HG03432 (cell line): ENCODE measurements around the gene MFSD6.

ENCODE experiments used
- ATAC-seq: cut with Tn5 transposase; IDR thresholded peaks from one replicate; pipeline ENCODE4 v1.9.1; 2021; ENCODE audit warnings: mild to moderate bottlenecking, moderate library complexity; ENCODE audit not compliant: unreplicated experiment

Gene MFSD6

GRCh38 chr2:190527214-190527613 is 119.1 kb downstream of the MFSD6 start:
- no peak for ATAC-seq

GRCh38 chr2:190527918-190528317 is 119.8 kb downstream of the MFSD6 start:
- no peak for ATAC-seq

GRCh38 chr2:190528521-190529001 is 120.4 kb downstream of the MFSD6 start:
- ATAC-seq = no peak

- ATAC-seq = no peak
Measured at GRCh38 chr2:190529486-190530247, 121.5 kb downstream of the MFSD6 start.

- no peak for ATAC-seq
Measured at GRCh38 chr2:190530248-190530900, 122.2 kb downstream of the MFSD6 start.

GRCh38 chr2:190532581-190532980 is 124.4 kb downstream of the MFSD6 start:
- no peak for ATAC-seq

GRCh38 chr2:190533175-190533967 is 125.2 kb downstream of the MFSD6 start:
- ATAC-seq = no peak

- peak; percentile 19 for ATAC-seq
Measured at GRCh38 chr2:190533968-190534309, 125.8 kb downstream of the MFSD6 start.

GRCh38 chr2:190534310-190535120 is 126.4 kb downstream of the MFSD6 start, which contains the start of gene NEMP2:
NEMP2 (minus strand) TSS chr2:190534722; CDS start chr2:190534655, 67 bp downstream.
- ATAC-seq = peak; percentile 78

- no peak for ATAC-seq
Measured at GRCh38 chr2:190535121-190535439, 126.9 kb downstream of the MFSD6 start.

- ATAC-seq = no peak
Measured at GRCh38 chr2:190535586-190535985, 127.4 kb downstream of the MFSD6 start.

- ATAC-seq = no peak
Measured at GRCh38 chr2:190537765-190538164, 129.6 kb downstream of the MFSD6 start.

GRCh38 chr2:190538201-190538600 is 130.0 kb downstream of the MFSD6 start:
- no peak for ATAC-seq

GRCh38 chr2:190540048-190540447 is 131.9 kb downstream of the MFSD6 start:
- ATAC-seq = no peak

- no peak for ATAC-seq
Measured at GRCh38 chr2:190545093-190545492, 136.9 kb downstream of the MFSD6 start.

- ATAC-seq = no peak
Measured at GRCh38 chr2:190545555-190546385, 137.6 kb downstream of the MFSD6 start.

GRCh38 chr2:190546734-190547133 is 138.6 kb downstream of the MFSD6 start:
- no peak for ATAC-seq

- ATAC-seq = no peak
Measured at GRCh38 chr2:190547886-190548285, 139.7 kb downstream of the MFSD6 start.

- ATAC-seq = no peak
Measured at GRCh38 chr2:190550137-190550536, 142.0 kb downstream of the MFSD6 start.
